ENCODE data around the gene SPACA9. TPM values are rescaled to one million over a fixed set of nuclear protein-coding genes. Genes with fewer than 3 reads are reported as not detected.

SPACA9 gene
- total RNA-seq, 2 donors from 2014 or later = 5.7 to 16.5 TPM

- no peak overlapping the region for H3K27ac ChIP-seq
- no peaks in the 10 kb centered on the region for H3K36me3 ChIP-seq
- DNase-seq (ENCODE audit: low spot score) = peak; percentile 6
- TF ChIP-seq, protein P1, sequence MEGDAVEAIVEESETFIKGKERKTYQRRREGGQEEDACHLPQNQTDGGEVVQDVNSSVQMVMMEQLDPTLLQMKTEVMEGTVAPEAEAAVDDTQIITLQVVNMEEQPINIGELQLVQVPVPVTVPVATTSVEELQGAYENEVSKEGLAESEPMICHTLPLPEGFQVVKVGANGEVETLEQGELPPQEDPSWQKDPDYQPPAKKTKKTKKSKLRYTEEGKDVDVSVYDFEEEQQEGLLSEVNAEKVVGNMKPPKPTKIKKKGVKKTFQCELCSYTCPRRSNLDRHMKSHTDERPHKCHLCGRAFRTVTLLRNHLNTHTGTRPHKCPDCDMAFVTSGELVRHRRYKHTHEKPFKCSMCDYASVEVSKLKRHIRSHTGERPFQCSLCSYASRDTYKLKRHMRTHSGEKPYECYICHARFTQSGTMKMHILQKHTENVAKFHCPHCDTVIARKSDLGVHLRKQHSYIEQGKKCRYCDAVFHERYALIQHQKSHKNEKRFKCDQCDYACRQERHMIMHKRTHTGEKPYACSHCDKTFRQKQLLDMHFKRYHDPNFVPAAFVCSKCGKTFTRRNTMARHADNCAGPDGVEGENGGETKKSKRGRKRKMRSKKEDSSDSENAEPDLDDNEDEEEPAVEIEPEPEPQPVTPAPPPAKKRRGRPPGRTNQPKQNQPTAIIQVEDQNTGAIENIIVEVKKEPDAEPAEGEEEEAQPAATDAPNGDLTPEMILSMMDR (IDR thresholded peaks at IDR 0.05) = no peak
- TF ChIP-seq POLR2AphosphoS5 (IDR thresholded peaks at IDR 0.05) = peak; percentile 17
- TF ChIP-seq POLR2A (IDR thresholded peaks at IDR 0.05) = no peak
- H3K27me3 ChIP-seq (replicated peaks; ENCODE audit: insufficient read depth) = no peaks in the 10 kb centered on the region
- 46% methylated on average over 8 of the region's 8 CpGs for WGBS
- intact Hi-C loops (cut with DNase I) = no loop called here
- H3K9me3 ChIP-seq = no peaks in the 10 kb centered on the region
- H3K4me1 ChIP-seq (replicated peaks) = peaks cover 8% of the 10 kb centered on the region
- H3K4me3 ChIP-seq = no peak overlapping the region
Observed at GRCh38 chr9:132857031-132857430, 21.7 kb upstream of the SPACA9 start.

DNA sequence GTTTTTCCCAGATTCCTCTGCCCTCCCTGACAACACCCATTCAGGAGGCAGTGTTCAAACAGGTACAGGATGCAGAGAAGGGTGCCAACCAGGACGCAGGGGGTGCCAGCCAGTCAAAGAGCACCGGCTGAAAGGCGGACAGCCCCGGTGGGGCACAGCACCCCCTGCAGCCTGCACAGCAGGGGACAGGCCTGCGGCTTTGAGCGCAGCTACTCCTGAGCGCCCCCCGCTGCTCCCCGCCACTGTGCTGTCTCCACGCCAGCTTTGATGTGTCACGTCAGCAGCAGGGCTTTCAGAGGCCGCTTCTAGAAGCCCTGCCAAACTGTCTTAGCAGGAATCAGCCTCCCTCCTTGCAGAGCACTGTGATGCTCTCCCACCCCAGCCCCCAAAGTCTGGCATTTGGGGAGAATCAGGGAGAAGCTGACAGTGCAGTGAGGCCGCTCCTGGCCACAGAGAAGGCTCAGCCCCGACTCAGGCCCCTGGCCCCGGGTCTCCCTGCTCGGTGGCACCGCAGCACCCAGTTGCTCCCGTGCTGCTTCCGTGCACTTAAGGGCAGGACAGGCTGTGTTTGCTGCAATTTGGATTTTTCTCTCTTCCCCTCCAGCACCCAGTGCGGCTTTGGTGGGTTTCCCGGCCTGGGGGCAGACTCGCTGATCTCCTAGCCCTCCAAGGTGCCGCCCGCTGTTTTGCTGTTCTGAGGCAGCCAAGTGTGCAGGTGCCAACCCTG lies 20.9 kb upstream of the SPACA9 start:
- Histone ChIP-seq H3K36me3 (no peaks in the 10 kb centered on the region), H3K9me3 (no peaks in the 10 kb centered on the region), H3K27ac (no peak overlapping the region), H3K4me3 (no peak overlapping the region), H3K4me1 (replicated peaks) (peaks cover 8% of the 10 kb centered on the region), H3K27me3 (replicated peaks; ENCODE audit: insufficient read depth) (no peaks in the 10 kb centered on the region)
- TF ChIP-seq POLR2AphosphoS5 (IDR thresholded peaks at IDR 0.05) = no peak
- TF ChIP-seq, protein P1 (IDR thresholded peaks at IDR 0.05) = no peak
- no peak for TF ChIP-seq POLR2A (IDR thresholded peaks at IDR 0.05)
- DNase-seq (ENCODE audit: low spot score) = no peak
- 72% methylated on average over 24 of the region's 24 CpGs for WGBS
- intact Hi-C loops (cut with DNase I) = no loop called here

GRCh38 chr9:132858751-132859150 lies 19.9 kb upstream of the SPACA9 start:
- TF ChIP-seq POLR2A (IDR thresholded peaks at IDR 0.05) (no peak), POLR2AphosphoS5 (IDR thresholded peaks at IDR 0.05) (no peak)
- TF ChIP-seq, protein P1 (IDR thresholded peaks at IDR 0.05) = no peak
- H3K9me3 ChIP-seq = no peaks in the 10 kb centered on the region
- no peaks in the 10 kb centered on the region for H3K27me3 ChIP-seq (replicated peaks; ENCODE audit: insufficient read depth)
- H3K4me3 ChIP-seq = no peak overlapping the region
- H3K27ac ChIP-seq = no peak overlapping the region
- intact Hi-C loops (cut with DNase I) = no loop called here
- no peak for DNase-seq (ENCODE audit: low spot score)
- no peaks in the 10 kb centered on the region for H3K36me3 ChIP-seq
- 30% methylated on average over 7 of the region's 7 CpGs for WGBS
- H3K4me1 ChIP-seq (replicated peaks) = peaks cover 8% of the 10 kb centered on the region

- Histone ChIP-seq H3K27me3 (replicated peaks; ENCODE audit: insufficient read depth) (no peaks in the 10 kb centered on the region), H3K27ac (no peak overlapping the region), H3K36me3 (no peaks in the 10 kb centered on the region), H3K4me1 (replicated peaks) (peaks cover 13% of the 10 kb centered on the region), H3K9me3 (no peaks in the 10 kb centered on the region), H3K4me3 (no peak overlapping the region)
- no peak for DNase-seq (ENCODE audit: low spot score)
- 87% methylated on average over 3 of the region's 3 CpGs for WGBS
- intact Hi-C loops (cut with DNase I) = no loop called here
- TF ChIP-seq, protein P1 (IDR thresholded peaks at IDR 0.05) = no peak
- TF ChIP-seq POLR2AphosphoS5 (IDR thresholded peaks at IDR 0.05) (no peak), POLR2A (IDR thresholded peaks at IDR 0.05) (no peak)
Observed at GRCh38 chr9:132861666-132862065, 17.0 kb upstream of the SPACA9 start.

DNA sequence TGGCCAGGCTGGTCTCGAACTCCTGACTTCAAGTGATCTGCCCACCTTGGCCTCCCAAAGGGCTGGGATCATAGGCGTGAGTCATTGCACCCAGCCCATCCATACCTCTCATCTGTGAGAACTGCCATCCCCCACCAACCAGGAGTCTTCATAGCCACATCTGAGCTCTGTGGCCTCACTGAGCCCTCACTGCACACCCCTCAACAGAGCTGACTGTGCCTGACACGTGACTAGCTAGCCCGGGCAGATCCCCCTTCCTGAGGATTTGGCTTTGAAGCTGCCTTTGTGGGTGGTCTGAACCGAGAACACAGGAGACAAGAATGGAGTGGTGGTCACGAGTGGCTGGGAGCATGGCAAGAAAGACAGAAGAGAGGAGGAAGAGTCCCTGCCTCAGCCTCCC lies 16.2 kb upstream of the SPACA9 start:
- DNase-seq (ENCODE audit: low spot score) = no peak
- WGBS = 71% methylated on average over 6 of the region's 6 CpGs
- Histone ChIP-seq H3K9me3 (no peaks in the 10 kb centered on the region), H3K4me3 (no peak overlapping the region), H3K27me3 (replicated peaks; ENCODE audit: insufficient read depth) (no peaks in the 10 kb centered on the region), H3K4me1 (replicated peaks) (peaks cover 8% of the 10 kb centered on the region), H3K36me3 (no peaks in the 10 kb centered on the region), H3K27ac (no peak overlapping the region)
- intact Hi-C loops (cut with DNase I) = no loop called here
- no peak for TF ChIP-seq POLR2AphosphoS5 (IDR thresholded peaks at IDR 0.05)
- TF ChIP-seq, protein P1 (IDR thresholded peaks at IDR 0.05) = no peak

All from prostate gland (tissue), 2 donors.